Erythroblast (primary cell): ENCODE data around the gene HS3ST2.
A peak's percentile ranks its signal among the peaks of the same experiment; 100 is the strongest.
"Not testable (repeated sequence)": the region's sequence is repeated elsewhere in the genome, so short reads cannot be mapped to it uniquely, and the experiment has no call there.

ENCODE experiments used
- DNase-seq, 2 experiments: peaks; one replicate each; lab custom pipeline; 2025; lab: John Stamatoyannopoulos, UW
- GATA1 ChIP-seq: IDR thresholded peaks from 2 replicates; pipeline ENCODE4 v1.6.1; 2011; ENCODE audit warnings: low read depth, mild to moderate bottlenecking, control low read depth, low read length, moderate library complexity
- POLR2A ChIP-seq: IDR thresholded peaks from 2 replicates; pipeline ENCODE4 v1.6.1; 2011; ENCODE audit warnings: mild to moderate bottlenecking, low read length

Gene HS3ST2

GRCh38 chr16:22788193-22788530, 25.8 kb upstream of the HS3ST2 start:
- TF ChIP-seq POLR2A (no peak), GATA1 (no peak)

GRCh38 chr16:22789281-22789945, 24.5 kb upstream of the HS3ST2 start:
- TF ChIP-seq GATA1, result no peak
- no peak for TF ChIP-seq POLR2A
- no peak for DNase-seq

More at GRCh38 chr16:22788193-22788530, 25.8 kb upstream of the HS3ST2 start:
- no peak for DNase-seq

- no peak for DNase-seq
- TF ChIP-seq POLR2A (no peak), GATA1 (no peak)
Measured at GRCh38 chr16:22797551-22797950, 16.4 kb upstream of the HS3ST2 start.

GRCh38 chr16:22799113-22799512, 14.8 kb upstream of the HS3ST2 start:
- no peak for DNase-seq

GRCh38 chr16:22804893-22805292, 9.1 kb upstream of the HS3ST2 start:
- no peak for DNase-seq

More at GRCh38 chr16:22799113-22799512, 14.8 kb upstream of the HS3ST2 start:
- TF ChIP-seq POLR2A, result no peak
- no peak for TF ChIP-seq GATA1

GRCh38 chr16:22805326-22805725, 8.6 kb upstream of the HS3ST2 start:
- DNase-seq, result no peak
- TF ChIP-seq GATA1 (no peak), POLR2A (no peak)

More at GRCh38 chr16:22804893-22805292, 9.1 kb upstream of the HS3ST2 start:
- TF ChIP-seq POLR2A (no peak), GATA1 (no peak)

GRCh38 chr16:22806811-22807210, 7.2 kb upstream of the HS3ST2 start:
- no peak for TF ChIP-seq POLR2A
- no peak for TF ChIP-seq GATA1
- DNase-seq, result no peak

GRCh38 chr16:22810226-22810625, 3.7 kb upstream of the HS3ST2 start:
- TF ChIP-seq POLR2A (no peak), GATA1 (no peak)
- DNase-seq, result no peak

GRCh38 chr16:22813223-22813947, 577 bp upstream of the HS3ST2 start:
- DNase-seq, result peak; percentile 44 to 46
- TF ChIP-seq GATA1 (no peak), POLR2A (no peak)

GRCh38 chr16:22814711-22815105, 746 bp downstream of the HS3ST2 start:
- no peak for TF ChIP-seq GATA1
- TF ChIP-seq POLR2A, result no peak

GRCh38 chr16:22815863-22816262, 1.9 kb downstream of the HS3ST2 start:
- no peak for TF ChIP-seq GATA1
- no peak for TF ChIP-seq POLR2A
- DNase-seq, result no peak

More at GRCh38 chr16:22814711-22815105, 746 bp downstream of the HS3ST2 start:
- DNase-seq, result no peak

GRCh38 chr16:22816475-22816874, 2.5 kb downstream of the HS3ST2 start:
- DNase-seq, result no peak
- no peak for TF ChIP-seq GATA1
- TF ChIP-seq POLR2A, result no peak

- DNase-seq, result not testable (repeated sequence)
Measured at GRCh38 chr16:22818736-22819135, 4.8 kb downstream of the HS3ST2 start.

GRCh38 chr16:22838681-22839080, 24.7 kb downstream of the HS3ST2 start:
- TF ChIP-seq POLR2A (no peak), GATA1 (no peak)
- no peak for DNase-seq

- not testable (repeated sequence) for DNase-seq
Measured at GRCh38 chr16:22842031-22842430, 28.1 kb downstream of the HS3ST2 start.
